Activated CD8-positive, alpha-beta memory T cell treated with anti-CD3 and anti-CD28 coated beads, Interleukin-2, amount 50 U/mL, for 4 hours (primary cell): ENCODE measurements around the gene CLC.
"Not testable (repeated sequence)": the region's sequence is repeated elsewhere in the genome, so short reads cannot be mapped to it uniquely, and the experiment has no call there.

Experiments
- DNase-seq: peaks from one replicate; pipeline ENCODE4 v3.0.0-alpha.2; 2020

Gene CLC

GRCh38 chr19:39727070-39727800 is 10.6 kb downstream of the CLC start:
- no peak for DNase-seq

DNA sequence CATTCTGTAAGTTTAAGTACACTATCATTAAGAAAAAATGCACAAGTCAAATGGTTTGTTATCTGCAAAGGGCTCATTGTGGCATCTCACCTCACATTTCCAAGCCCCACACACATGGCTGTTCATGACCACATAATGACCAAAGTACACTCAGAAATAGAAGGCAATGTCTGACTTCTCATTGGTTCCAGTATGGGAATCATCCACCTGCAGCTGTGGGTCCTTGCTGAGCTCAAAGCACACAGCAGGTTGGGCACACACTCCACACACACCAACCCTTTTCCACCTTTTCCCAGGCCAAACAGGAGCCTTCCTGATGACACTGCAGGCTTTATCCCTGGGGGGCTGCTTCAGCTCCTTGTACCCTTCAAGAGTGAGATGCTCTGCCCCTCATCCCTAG is 11.8 kb downstream of the CLC start:
- no peak for DNase-seq

DNA sequence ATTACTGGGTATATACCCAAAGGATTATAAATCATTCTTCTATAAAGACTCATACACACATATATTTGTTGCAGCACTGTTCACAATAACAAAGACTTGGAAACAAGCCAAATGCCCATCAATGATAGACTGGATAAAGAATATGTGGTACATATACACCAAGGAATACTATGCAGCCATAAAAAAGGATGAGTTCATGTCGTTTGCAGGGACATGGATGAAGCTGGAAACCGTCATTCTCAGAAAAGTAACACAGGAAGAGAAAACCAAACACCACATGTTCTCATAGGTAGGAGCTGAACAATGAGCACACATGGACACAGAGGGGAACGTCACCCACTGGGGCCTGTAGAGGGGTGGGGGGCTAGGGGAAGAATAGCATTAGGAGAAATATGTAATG is 17.7 kb downstream of the CLC start:
- not testable (repeated sequence) for DNase-seq

GRCh38 chr19:39710333-39710890 is 27.4 kb downstream of the CLC start:
- DNase-seq, result no peak

DNA sequence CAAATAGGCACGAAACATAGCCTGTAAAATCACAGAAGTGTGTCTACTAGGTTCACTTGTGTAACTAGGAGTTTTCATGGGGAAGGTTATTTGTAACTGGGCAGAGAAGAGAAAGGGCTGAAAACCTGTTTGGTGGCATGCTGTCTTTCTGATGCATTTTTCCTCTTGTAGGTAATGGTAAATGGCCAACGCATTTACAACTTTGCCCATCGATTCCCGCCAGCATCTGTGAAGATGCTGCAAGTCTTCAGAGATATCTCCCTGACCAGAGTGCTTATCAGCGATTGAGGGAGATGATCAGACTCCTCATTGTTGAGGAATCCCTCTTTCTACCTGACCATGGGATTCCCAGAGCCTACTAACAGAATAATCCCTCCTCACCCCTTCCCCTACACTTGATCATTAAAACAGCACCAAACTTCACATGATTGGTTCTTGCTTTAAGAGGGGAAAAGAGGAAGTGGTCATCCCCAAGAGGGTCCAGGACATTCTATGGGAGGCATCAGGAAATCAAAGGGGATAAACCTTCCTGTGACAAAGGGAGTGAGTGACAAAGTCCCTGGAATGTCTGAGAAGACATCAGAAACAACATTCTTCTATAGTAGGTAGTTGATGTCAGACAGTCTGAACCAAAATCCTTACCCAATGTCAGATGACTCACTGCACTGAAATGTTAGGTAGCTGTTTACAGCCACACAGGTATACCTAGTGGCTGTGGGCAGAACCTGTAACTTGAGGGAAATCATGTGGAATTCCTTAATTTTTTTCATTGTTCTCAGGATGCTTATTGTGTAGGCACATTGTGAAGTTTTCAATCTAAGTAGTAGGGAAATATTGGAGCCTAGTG is 28.6 kb downstream of the CLC start:
- DNase-seq, result no peak

- no peak for DNase-seq
Measured at GRCh38 chr19:39708594-39708993, 29.2 kb downstream of the CLC start.

- no peak for DNase-seq
Measured at GRCh38 chr19:39705578-39706188, 32.1 kb downstream of the CLC start.

DNA sequence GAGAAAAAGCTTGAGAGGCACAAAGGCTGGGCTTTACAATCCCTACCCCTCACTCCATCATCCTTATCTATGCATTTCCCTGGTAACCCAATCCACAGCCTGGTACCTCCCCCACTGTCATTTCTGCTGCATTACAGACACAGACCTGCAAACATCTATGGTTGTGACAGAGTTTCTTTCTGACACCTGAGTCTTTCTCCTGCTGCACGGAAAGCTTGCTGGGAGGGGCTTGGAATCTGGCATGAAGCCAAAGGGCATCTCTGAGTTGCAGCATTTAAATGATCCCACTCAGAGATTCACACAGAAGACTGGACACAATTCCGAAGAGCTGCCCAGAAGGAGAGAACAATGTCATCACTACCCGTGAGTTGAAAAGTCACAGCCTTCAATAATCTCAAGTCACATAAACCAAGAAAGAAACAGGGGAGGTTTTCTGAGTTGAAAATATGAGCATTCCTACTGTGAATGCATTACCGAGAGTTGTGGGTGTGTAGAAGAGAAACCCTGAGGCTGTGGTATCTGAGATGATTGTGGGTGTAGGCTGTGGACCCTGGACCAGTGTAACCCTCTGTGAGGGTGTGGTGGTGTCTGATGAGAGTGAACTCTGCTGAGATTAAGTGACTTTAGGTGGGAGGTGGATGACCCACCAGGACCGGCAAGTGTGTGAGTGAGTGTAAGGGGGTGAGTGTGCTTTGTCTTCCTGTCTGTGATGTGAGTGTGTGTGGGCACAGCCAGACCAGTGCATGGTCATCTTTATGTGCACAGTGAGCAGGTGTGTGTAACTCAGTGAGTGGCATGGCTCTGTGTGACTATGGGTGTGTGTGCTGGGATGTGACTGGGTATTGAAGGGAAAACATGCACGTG is 33.4 kb downstream of the CLC start, which contains the start of gene LGALS14:
TSS of gene LGALS14 (plus strand) at position 301 of the 864 bp plus-strand sequence. CDS start at position 349, 48 bp downstream.
- no peak for DNase-seq

DNA sequence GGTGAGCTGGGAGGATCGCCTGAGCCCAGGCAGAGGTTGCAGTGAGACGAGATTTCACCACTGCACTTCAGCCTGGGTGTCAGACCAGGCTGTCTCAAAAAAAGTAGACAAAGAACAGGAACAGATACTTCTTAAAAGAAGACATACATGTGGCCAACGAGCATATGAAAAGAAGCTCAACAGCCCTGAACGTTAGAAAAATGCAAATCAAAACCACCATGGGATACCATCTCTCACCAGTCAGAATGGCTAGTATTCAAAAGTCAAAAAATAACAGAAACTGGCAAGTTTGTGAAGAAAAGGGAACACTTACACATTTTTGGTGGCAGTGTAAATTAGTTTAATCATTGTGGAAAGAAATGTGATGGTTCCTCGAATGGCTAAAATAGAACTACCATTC is 36.5 kb downstream of the CLC start:
- no peak for DNase-seq

DNA sequence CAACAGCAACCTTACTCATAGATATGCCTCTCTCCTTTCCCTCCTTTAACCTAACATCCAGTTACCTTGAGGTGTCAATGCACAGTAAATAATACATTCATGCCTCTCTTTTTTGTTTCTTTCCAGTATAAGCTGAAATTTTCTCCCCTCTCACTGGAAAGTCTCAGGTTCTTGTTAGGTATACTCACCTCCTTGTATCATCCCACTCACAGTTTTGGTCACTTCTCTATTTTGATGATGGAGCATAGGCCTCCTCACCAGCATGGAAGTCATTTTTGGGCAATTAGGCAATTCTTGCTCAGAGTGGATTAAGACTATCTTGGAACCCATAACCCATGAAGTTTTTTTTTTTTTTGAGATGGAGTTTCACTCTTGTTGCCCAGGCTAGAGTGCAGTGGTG is 39.3 kb downstream of the CLC start:
- DNase-seq, result no peak

GRCh38 chr19:39696387-39696786 is 41.4 kb downstream of the CLC start:
- DNase-seq, result no peak

DNA sequence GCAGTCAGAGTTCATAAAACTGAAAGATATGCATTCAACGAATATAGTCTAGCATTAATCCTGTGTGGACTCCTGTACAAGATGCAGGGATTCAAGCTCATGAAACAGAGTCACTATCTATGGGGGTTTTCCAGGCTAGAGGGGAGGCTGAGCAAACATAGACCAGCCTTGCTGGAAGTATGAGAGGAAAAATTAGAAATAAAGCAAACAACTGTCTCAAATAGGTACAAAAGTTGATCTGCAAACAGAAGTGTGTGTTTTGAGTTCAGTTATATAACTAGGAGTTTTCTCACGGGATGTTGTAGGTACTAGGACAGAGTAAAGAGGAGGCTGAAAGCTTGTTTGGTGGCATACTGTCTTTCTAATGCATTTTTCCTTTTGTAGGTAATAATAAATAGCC is 42.1 kb downstream of the CLC start:
- no peak for DNase-seq

GRCh38 chr19:39692822-39693221 is 45.0 kb downstream of the CLC start:
- no peak for DNase-seq

GRCh38 chr19:39692166-39692565 is 45.7 kb downstream of the CLC start:
- DNase-seq, result no peak

DNA sequence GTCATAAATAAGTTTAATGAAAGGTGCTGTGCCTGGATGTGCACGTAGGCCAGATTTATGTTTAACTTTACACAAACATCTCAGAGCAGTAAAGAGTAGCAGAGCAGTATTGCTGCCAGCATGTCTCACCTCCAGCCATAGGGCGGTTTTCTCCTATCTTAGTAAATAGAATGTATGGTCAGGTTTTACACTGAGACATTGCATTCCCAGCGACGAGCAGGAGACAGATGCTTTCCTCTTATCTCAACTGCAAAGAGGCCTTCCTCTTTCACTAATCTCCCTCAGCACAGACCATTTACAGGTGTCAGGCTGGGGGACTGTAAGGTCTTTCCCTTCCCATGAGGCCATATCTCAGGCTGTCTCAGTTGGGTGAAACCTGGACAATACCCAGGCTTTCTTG is 49.2 kb downstream of the CLC start:
- DNase-seq, result not testable (repeated sequence)

- no peak for DNase-seq
Measured at GRCh38 chr19:39686739-39687138, 51.1 kb downstream of the CLC start.

GRCh38 chr19:39684267-39684666 is 53.6 kb downstream of the CLC start:
- DNase-seq, result no peak

- DNase-seq, result no peak
Measured at GRCh38 chr19:39681416-39681815, 56.4 kb downstream of the CLC start.
